K562 (cell line): ENCODE results near the gene PPOX. TPM values are rescaled to one million over a fixed set of nuclear protein-coding genes. Genes with fewer than 3 reads are reported as not detected.
A peak's percentile ranks its signal among the peaks of the same experiment; 100 is the strongest.

Experiments
- CHAMP1 ChIP-seq: fragments of 450-650 bp; IDR thresholded peaks from 2 replicates; pipeline ENCODE4 v1.6.1; 2016; ENCODE audit warnings: mild to moderate bottlenecking
- DIDO1 ChIP-seq: fragments of 450-650 bp; IDR thresholded peaks from 2 replicates; pipeline ENCODE4 v1.6.1; 2016; ENCODE audit warnings: low read depth, missing biosample characterization, missing genetic modification characterization
- DPF2 ChIP-seq: fragments of 450-650 bp; IDR thresholded peaks from 2 replicates; pipeline ENCODE4 v1.6.1; 2016
- ERF ChIP-seq: fragments of 450-650 bp; formaldehyde crosslinking; IDR thresholded peaks from 2 replicates; pipeline ENCODE4 v1.4.0; 2020; ENCODE audit warnings: mild to moderate bottlenecking, mixed read lengths
- GABPB1 ChIP-seq: sonication (generic); formaldehyde crosslinking; IDR thresholded peaks from 2 replicates; pipeline ENCODE4 v1.8.0; 2022; ENCODE audit warnings: mild to moderate bottlenecking, missing genetic modification reagents
- HDAC1 ChIP-seq, 2 experiments: fragments of 450-650 bp; IDR thresholded peaks; 2 replicates each; pipeline ENCODE4 v1.6.1; 2016 to 2017; ENCODE audit warnings: inconsistent platforms in 1 of 2, mild to moderate bottlenecking in 1 of 2, moderate library complexity in 1 of 2
- LCOR ChIP-seq: sonication (generic); formaldehyde crosslinking; IDR thresholded peaks from 2 replicates; pipeline ENCODE4 v1.8.0; 2022; ENCODE audit warnings: mild to moderate bottlenecking, missing genetic modification reagents
- MEF2A ChIP-seq: IDR thresholded peaks from 2 replicates; pipeline ENCODE4 v1.6.1; 2011; ENCODE audit warnings: low read depth, mild to moderate bottlenecking, low read length, moderate library complexity; ENCODE audit not compliant: control insufficient read depth
- NFE2L1 ChIP-seq: fragments of 450-650 bp; IDR thresholded peaks from 2 replicates; pipeline ENCODE4 v1.6.1; 2016; ENCODE audit warnings: missing genetic modification characterization, low read depth, mild to moderate bottlenecking, missing compliant biosample characterization, moderate library complexity, borderline replicate concordance
- NR2C1 ChIP-seq, 2 experiments: fragments of 450-650 bp; IDR thresholded peaks; 2 replicates each; pipeline ENCODE4 v1.6.1; 2017; ENCODE audit warnings: mild to moderate bottlenecking in 2 of 2, antibody characterized with exemption in 1 of 2, inconsistent platforms in 1 of 2, missing compliant biosample characterization in 1 of 2, missing genetic modification characterization in 1 of 2
- POLR2G ChIP-seq: fragments of 200-400 bp; formaldehyde crosslinking; IDR thresholded peaks from 2 replicates; pipeline ENCODE4 v1.6.1; 2017; ENCODE audit warnings: low read depth, mild to moderate bottlenecking, antibody characterized with exemption, low read length, moderate library complexity
- PPARD ChIP-seq: fragments of 250-450 bp; sonication (Bioruptor Pico); IDR thresholded peaks from 2 replicates; pipeline ENCODE4 v1.8.0; 2022; ENCODE audit warnings: inconsistent platforms, mild to moderate bottlenecking, moderate library complexity
- RAD21 ChIP-seq, 2 experiments: fragments of 250-450 bp in 1 of 2; fragments of 450-650 bp in 1 of 2; sonication (Bioruptor Pico) in 1 of 2; formaldehyde crosslinking in 1 of 2; IDR thresholded peaks in 1 of 2; conservative IDR thresholded peaks in 1 of 2; 2 replicates each; pipeline versions ENCODE4 v1.4.0 to v1.8.0; 2020 to 2022; ENCODE audit warnings: mild to moderate bottlenecking in 2 of 2, moderate library complexity in 1 of 2
- SNRNP70 ChIP-seq: fragments of 200-400 bp; formaldehyde crosslinking; optimal IDR thresholded peaks from 2 replicates; pipeline ENCODE3; 2017; ENCODE audit warnings: low read depth, low read length
- U2AF1 ChIP-seq: fragments of 200-400 bp; formaldehyde crosslinking; optimal IDR thresholded peaks from 2 replicates; pipeline ENCODE3; 2017; ENCODE audit warnings: mild to moderate bottlenecking, low read depth, low read length, moderate library complexity
- XRCC4 ChIP-seq: IDR thresholded peaks from one replicate; pipeline ENCODE4 v1.6.1; 2011; ENCODE audit not compliant: insufficient read depth, insufficient read length; ENCODE audit errors: extremely low read depth
- ZFP30 ChIP-seq: fragments of 250-450 bp; sonication (Bioruptor Pico); IDR thresholded peaks from 2 replicates; pipeline ENCODE4 v1.8.0; 2022; ENCODE audit warnings: moderate library complexity, mild to moderate bottlenecking, inconsistent platforms, borderline replicate concordance
- ZNF134 ChIP-seq: fragments of 250-450 bp; sonication (Bioruptor Pico); conservative IDR thresholded peaks from 2 replicates; pipeline ENCODE4 v1.4.0; 2020
- ZNF184 ChIP-seq: sonication (generic); formaldehyde crosslinking; IDR thresholded peaks from 2 replicates; pipeline ENCODE4 v1.5.0; 2020; ENCODE audit warnings: missing genetic modification reagents
- ZNF280B ChIP-seq: fragments of 250-450 bp; sonication (Bioruptor Pico); IDR thresholded peaks from 2 replicates; pipeline ENCODE4 v1.5.1; 2021; ENCODE audit warnings: mild to moderate bottlenecking
- ZNF347 ChIP-seq: fragments of 450-650 bp; formaldehyde crosslinking; IDR thresholded peaks from 2 replicates; pipeline ENCODE4 v1.4.0; 2020; ENCODE audit warnings: low read depth, mild to moderate bottlenecking, moderate library complexity
- ZNF551 ChIP-seq: fragments of 250-450 bp; sonication (Bioruptor Pico); IDR thresholded peaks from 2 replicates; pipeline ENCODE4 v1.5.0; 2021; ENCODE audit warnings: mild to moderate bottlenecking, moderate library complexity
- ZNF699 ChIP-seq: fragments of 250-450 bp; sonication (Bioruptor Pico); IDR thresholded peaks from 2 replicates; pipeline ENCODE4 v1.8.0; 2021; ENCODE audit warnings: mild to moderate bottlenecking, moderate library complexity; ENCODE audit not compliant: insufficient replicate concordance
- ZNF717 ChIP-seq: fragments of 250-450 bp; sonication (Bioruptor Pico); IDR thresholded peaks from 2 replicates; pipeline ENCODE4 v1.5.0; 2021
- ZSCAN29 ChIP-seq: fragments of 450-650 bp; IDR thresholded peaks from 2 replicates; pipeline ENCODE4 v1.6.1; 2017
- polyA plus RNA-seq, 8 experiments: library from polyadenylated mRNA; depleted of rRNA in 4 of 8; stranded (reverse) in 5 of 8; unstranded in 3 of 8; fragments of >200 nt; fragmentation: Nextera tagmentation in 2 of 8; fragmentation: Illumina TruSeq in 1 of 8; extraction: Ambion mirVana in 2 of 8; extraction: Trizol in 1 of 8; gene quantifications; 2 replicates each; pipeline versions ENCODE4 v1.2.1 to v1.2.3, GENCODE V29; 2011 to 2014; ENCODE audit warnings: inconsistent platforms in 1 of 8, missing spikeins in 1 of 8
- total RNA-seq, 7 experiments: library from RNA; depleted of rRNA in 6 of 7; stranded (reverse); fragments of >200 nt in 6 of 7; fragmentation: Illumina TruSeq in 2 of 7; extraction: Trizol in 2 of 7; gene quantifications; 2 replicates each; pipeline versions ENCODE4 v1.2.1 to v1.2.3, GENCODE V29; 2011 to 2021; ENCODE audit warnings: low replicate concordance in 1 of 7

The PPOX gene
- total and polyA plus RNA-seq, 9 of the 15 experiments (the other 6 are each of a cell fraction or from before 2014, with no cell fraction given): 17.0 to 57.1 (median 38.9) TPM

GRCh38 chr1:161132410-161133219 lies 33.6 kb upstream of the PPOX start, which contains the start of gene DEDD (continued):
- no peak for TF ChIP-seq MEF2A
- peak; percentile 55; the same call in 1 of the 2 replicates for TF ChIP-seq LCOR (CRISPR knock-in tag)
- TF ChIP-seq ZNF551 (CRISPR knock-in tag): no peak
- no peak for TF ChIP-seq PPARD (CRISPR knock-in tag)
- no peak for TF ChIP-seq RAD21 (CRISPR knock-in tag; conservative IDR thresholded peaks at IDR 0.05 in 1 of 2, IDR thresholded peaks at IDR 0.05 in 1 of 2)
- no peak for TF ChIP-seq ERF (CRISPR knock-in tag)
- TF ChIP-seq ZFP30 (CRISPR knock-in tag): no peak
- no peak for TF ChIP-seq CHAMP1
- TF ChIP-seq HDAC1 (IDR thresholded peaks at IDR 0.05): peak in 1 of 2 experiments; percentile 22; a peak in 1 of 4 replicates
- no peak for TF ChIP-seq SNRNP70
- TF ChIP-seq ZNF280B (CRISPR knock-in tag): no peak
- no peak for TF ChIP-seq ZNF184 (CRISPR knock-in tag)
- peak; percentile 83; the same call in 1 of the 2 replicates for TF ChIP-seq GABPB1 (CRISPR knock-in tag)
- TF ChIP-seq ZNF717 (CRISPR knock-in tag): no peak
- TF ChIP-seq U2AF1: no peak
- no peak for TF ChIP-seq NFE2L1 (tag)
- peak; percentile 72; the same call in 1 of the 2 replicates for TF ChIP-seq ZSCAN29
- TF ChIP-seq POLR2G: peak; percentile 95
- peak; percentile 72 for TF ChIP-seq DPF2
- no peak for TF ChIP-seq DIDO1
- peak; percentile 91 for TF ChIP-seq NR2C1 (IDR thresholded peaks at IDR 0.05)
- peak; percentile 95 for TF ChIP-seq NR2C1 (tag; IDR thresholded peaks at IDR 0.05)
- no peak for TF ChIP-seq XRCC4
- TF ChIP-seq ZNF134 (CRISPR knock-in tag): no peak
- TF ChIP-seq ZNF699 (CRISPR knock-in tag): no peak
- TF ChIP-seq ZNF347 (CRISPR knock-in tag): no peak
